ENCODE data around the gene QRFP. TPM values are rescaled to one million over a fixed set of nuclear protein-coding genes. Genes with fewer than 3 reads are reported as not detected.
"Not testable (repeated sequence)": the region's sequence is repeated elsewhere in the genome, so short reads cannot be mapped to it uniquely, and the experiment has no call there.

QRFP gene
- total RNA-seq, 2 experiments from 2014 or later, result not detected

- no peaks in the 10 kb centered on the region for H3K27me3 Mint-ChIP-seq
- ATAC-seq (no peak), DNase-seq (no peak)
- peaks cover 1% of the 10 kb centered on the region for H3K36me3 Mint-ChIP-seq
- H3K4me3 Mint-ChIP-seq, result no peak overlapping the region
- no peaks in the 10 kb centered on the region for H3K4me1 Mint-ChIP-seq
- no peaks in the 10 kb centered on the region for H3K9me3 Mint-ChIP-seq (ENCODE audit: low read depth)
- CTCF ChIA-PET, result interaction anchor here (1.2 to 1.7 kb wide), 3 partner anchors 10 to 146 kb away, joined by 3 to 4 read pairs (median 3); no protein-coding TSS in a partner anchor
- H3K27ac Mint-ChIP-seq, result no peak overlapping the region
These were observed 43.8 kb downstream of the QRFP start for GRCh38 chr9:130852801-130853200.

- H3K4me1 Mint-ChIP-seq, result peaks cover under 1% of the 10 kb centered on the region
These were observed 47.3 kb downstream of the QRFP start for GRCh38 chr9:130849356-130849755.

DNA sequence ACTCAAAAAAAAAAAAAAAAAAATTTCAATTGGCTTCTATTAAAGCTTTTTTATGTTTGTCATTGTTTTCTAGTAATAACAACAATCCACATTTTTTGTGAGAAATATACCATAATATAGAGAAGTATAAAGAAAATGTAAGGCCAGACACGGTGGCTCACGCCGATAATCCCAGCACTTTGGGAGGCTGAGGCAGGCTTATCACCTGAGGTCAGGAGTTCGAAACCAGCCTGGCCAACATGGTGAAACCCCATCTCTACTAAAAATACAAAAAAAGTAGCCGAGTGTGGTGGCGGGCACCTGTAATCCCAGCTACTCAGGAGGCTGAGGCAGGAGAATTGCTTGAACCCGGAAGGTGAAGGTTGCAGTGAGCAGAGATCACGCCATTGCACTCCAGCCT is 48.1 kb downstream of the QRFP start:
- not testable (repeated sequence) for H3K4me3 Mint-ChIP-seq; H3K27me3 Mint-ChIP-seq; DNase-seq; H3K27ac Mint-ChIP-seq; ATAC-seq; H3K9me3 Mint-ChIP-seq (ENCODE audit: low read depth); H3K4me1 Mint-ChIP-seq; H3K36me3 Mint-ChIP-seq
- CTCF ChIA-PET, result interaction anchor here (0.6 to 1.1 kb wide), 4 partner anchors 12 to 1913 kb away, joined by 3 read pairs; no protein-coding TSS in a partner anchor

More at GRCh38 chr9:130849356-130849755, 47.3 kb downstream of the QRFP start:
- DNase-seq (no peak), ATAC-seq (no peak)
- Mint-ChIP-seq H3K36me3 (no peaks in the 10 kb centered on the region), H3K27me3 (no peaks in the 10 kb centered on the region), H3K9me3 (ENCODE audit: low read depth) (no peaks in the 10 kb centered on the region), H3K27ac (no peak overlapping the region), H3K4me3 (no peak overlapping the region)
- CTCF ChIA-PET, result no interaction called here

- Mint-ChIP-seq H3K9me3 (ENCODE audit: low read depth) (no peaks in the 10 kb centered on the region), H3K4me3 (no peak overlapping the region), H3K27ac (no peak overlapping the region), H3K4me1 (peaks cover 9% of the 10 kb centered on the region), H3K27me3 (no peaks in the 10 kb centered on the region), H3K36me3 (no peaks in the 10 kb centered on the region)
- ATAC-seq, result no peak
- DNase-seq, result no peak
- CTCF ChIA-PET, result interaction anchor here (0.6 to 1.1 kb wide), 3 partner anchors 11 to 1914 kb away, joined by 3 read pairs; no protein-coding TSS in a partner anchor
These were observed 49.0 kb downstream of the QRFP start for GRCh38 chr9:130847306-130848217.

GRCh38 chr9:130846487-130847305 is 49.9 kb downstream of the QRFP start:
- ATAC-seq (no peak), DNase-seq (no peak)
- no peaks in the 10 kb centered on the region for H3K36me3 Mint-ChIP-seq
- no peak overlapping the region for H3K27ac Mint-ChIP-seq
- no peaks in the 10 kb centered on the region for H3K27me3 Mint-ChIP-seq
- H3K4me1 Mint-ChIP-seq, result peaks cover 9% of the 10 kb centered on the region
- no peaks in the 10 kb centered on the region for H3K9me3 Mint-ChIP-seq (ENCODE audit: low read depth)
- CTCF ChIA-PET, result interaction anchor here (0.6 kb wide), 1 partner anchor 610 kb away, joined by 3 read pairs; no protein-coding TSS in a partner anchor
- no peak overlapping the region for H3K4me3 Mint-ChIP-seq

DNA sequence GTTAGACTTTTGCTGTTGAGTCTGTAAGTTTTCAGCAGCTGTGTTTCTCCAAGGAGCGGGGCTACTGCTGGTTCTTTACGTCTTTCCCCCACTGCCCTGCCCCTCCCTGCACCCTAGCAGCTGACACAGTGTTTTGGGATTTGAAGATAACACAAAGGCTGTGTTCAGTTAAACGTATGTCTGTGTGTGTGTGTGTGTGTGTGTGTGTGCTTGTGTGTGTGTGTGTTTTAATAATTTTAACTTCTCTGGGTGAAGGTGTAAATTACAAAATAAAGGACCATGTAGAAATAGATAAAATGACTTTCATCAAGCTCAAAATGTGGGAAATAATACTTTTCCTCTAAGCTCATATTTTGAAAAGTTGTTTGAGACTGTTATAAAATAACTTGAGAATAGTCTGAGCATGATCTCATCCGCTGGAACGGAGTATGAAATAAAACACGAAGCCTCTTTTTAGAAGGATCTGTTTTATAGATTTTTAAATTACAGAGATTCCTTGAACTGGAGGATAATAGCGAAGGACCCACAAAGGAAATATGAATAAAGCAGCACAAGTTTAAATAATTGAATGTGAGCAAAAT is 50.6 kb downstream of the QRFP start:
- no peak overlapping the region for H3K4me3 Mint-ChIP-seq
- CTCF ChIA-PET, result interaction anchor here (0.6 to 1.2 kb wide), 2 partner anchors 20 to 609 kb away, joined by 3 read pairs; no protein-coding TSS in a partner anchor
- ATAC-seq (no peak), DNase-seq (no peak)
- no peaks in the 10 kb centered on the region for H3K36me3 Mint-ChIP-seq
- no peak overlapping the region for H3K27ac Mint-ChIP-seq
- H3K9me3 Mint-ChIP-seq (ENCODE audit: low read depth), result no peaks in the 10 kb centered on the region
- H3K4me1 Mint-ChIP-seq, result peaks cover 9% of the 10 kb centered on the region
- no peaks in the 10 kb centered on the region for H3K27me3 Mint-ChIP-seq

DNA sequence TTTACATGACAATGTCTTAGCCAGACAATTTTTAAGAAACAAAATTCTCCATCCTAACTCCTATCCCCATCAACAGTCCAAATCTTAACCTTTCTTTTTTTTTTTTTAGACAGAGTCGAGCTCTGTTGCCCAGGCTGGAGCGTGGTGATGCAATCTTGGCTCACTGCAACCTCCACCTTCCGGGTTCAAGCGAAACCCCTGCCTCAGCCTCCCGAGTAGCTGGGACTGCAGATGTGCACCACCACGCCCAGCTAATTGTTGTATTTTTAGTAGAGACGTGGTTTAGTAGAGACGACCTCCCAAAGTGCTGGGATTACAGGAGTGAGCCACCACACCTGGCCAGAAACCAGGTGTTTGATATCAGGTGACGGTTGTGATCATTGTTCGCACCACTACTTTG is 51.4 kb downstream of the QRFP start:
- H3K27ac Mint-ChIP-seq, result no peak overlapping the region
- no peaks in the 10 kb centered on the region for H3K9me3 Mint-ChIP-seq (ENCODE audit: low read depth)
- H3K27me3 Mint-ChIP-seq, result no peaks in the 10 kb centered on the region
- DNase-seq (no peak), ATAC-seq (no peak)
- H3K4me1 Mint-ChIP-seq, result peaks cover 9% of the 10 kb centered on the region
- CTCF ChIA-PET, result interaction anchor here (1.2 kb wide), 1 partner anchor 20 kb away, joined by 3 read pairs; no protein-coding TSS in a partner anchor
- no peak overlapping the region for H3K4me3 Mint-ChIP-seq
- H3K36me3 Mint-ChIP-seq, result no peaks in the 10 kb centered on the region

GRCh38 chr9:130844044-130844451 is 52.6 kb downstream of the QRFP start:
- no peak for ATAC-seq
- CTCF ChIA-PET, result no interaction called here
- DNase-seq, result no peak
- Mint-ChIP-seq H3K36me3 (no peaks in the 10 kb centered on the region), H3K27ac (no peak overlapping the region), H3K9me3 (ENCODE audit: low read depth) (no peaks in the 10 kb centered on the region), H3K27me3 (no peaks in the 10 kb centered on the region), H3K4me1 (peaks cover 9% of the 10 kb centered on the region), H3K4me3 (no peak overlapping the region)

DNA sequence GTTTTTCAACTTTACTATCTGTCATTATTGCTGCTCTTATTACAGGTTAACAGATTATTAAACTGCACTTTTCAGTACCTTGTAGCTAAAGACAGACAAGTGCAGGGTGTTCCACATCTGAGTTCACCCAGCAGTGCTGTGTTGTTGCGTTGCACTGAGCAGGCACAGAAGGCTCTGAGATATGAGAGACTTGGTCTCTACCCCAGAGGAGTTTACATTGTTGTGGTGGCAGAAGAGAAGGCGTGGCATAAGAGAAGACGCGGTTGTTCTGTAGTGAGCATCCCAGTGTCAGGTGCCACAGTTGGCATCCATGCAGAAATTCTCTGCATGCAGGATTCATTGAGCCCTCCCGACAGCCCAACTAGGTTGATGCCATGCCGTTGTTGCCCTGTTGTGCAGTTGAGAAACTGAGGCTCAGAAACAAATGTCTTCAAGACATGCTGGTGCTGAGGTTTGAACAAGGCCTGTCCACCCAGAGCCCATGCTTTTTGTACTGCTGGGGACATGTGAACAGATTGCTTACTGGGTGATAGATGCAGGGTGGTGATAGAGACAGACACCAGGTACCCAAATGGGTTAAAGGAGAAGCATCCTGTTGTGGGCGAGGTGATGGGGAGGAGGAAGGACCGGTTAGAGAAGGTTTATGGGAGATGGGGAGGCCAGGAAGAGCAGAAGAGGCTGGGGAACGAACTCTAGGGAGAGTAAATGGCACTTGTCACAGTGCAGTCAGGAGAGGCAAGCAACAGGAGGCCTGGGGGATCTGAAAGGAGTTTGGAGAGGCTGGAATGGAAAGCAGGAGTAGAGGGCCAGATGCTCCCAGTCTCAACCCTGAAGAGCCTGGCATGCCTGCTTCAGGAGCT is 53.3 kb downstream of the QRFP start:
- Mint-ChIP-seq H3K27ac (no peak overlapping the region), H3K27me3 (no peaks in the 10 kb centered on the region), H3K9me3 (ENCODE audit: low read depth) (no peaks in the 10 kb centered on the region), H3K4me1 (peaks cover 9% of the 10 kb centered on the region), H3K4me3 (no peak overlapping the region), H3K36me3 (no peaks in the 10 kb centered on the region)
- DNase-seq (no peak), ATAC-seq (no peak)
- CTCF ChIA-PET, result no interaction called here

Other genes starting within 250 kb of the QRFP start
- under 1 TPM; 0.14 to 0.15 TPM for gene PRDM12, start 232.2 kb downstream of the QRFP start, total RNA-seq
- gene EXOSC2, start 203.0 kb downstream of the QRFP start, total RNA-seq, result 10 to 100 TPM; 69.9 to 81.3 TPM
- gene ABL1, start 61.6 kb downstream of the QRFP start, total RNA-seq, result 10 to 100 TPM; 34.0 to 36.2 TPM
- gene FIBCD1, start 42.4 kb upstream of the QRFP start, total RNA-seq, result not detected
- gene LAMC3, start 112.4 kb upstream of the QRFP start, total RNA-seq, result under 1 TPM in 1 of 2 experiments, not detected in 1; 0.06 TPM
- gene AIF1L, start 199.7 kb upstream of the QRFP start, total RNA-seq, result under 1 TPM; 0.12 to 0.23 TPM
- 10 to 100 TPM; 58.3 to 79.9 TPM for gene NUP214, start 228.8 kb upstream of the QRFP start, total RNA-seq